PC-3 (cell line): ENCODE measurements around the gene ASB13.

ENCODE experiments used
- CTCF ChIP-seq: fragments of 300-600 bp; sonication (generic); conservative IDR thresholded peaks from 2 replicates; pipeline ENCODE4 v1.5.1; 2017; ENCODE audit warnings: antibody characterized with exemption, low read depth, mild to moderate bottlenecking, low read length
- EZH2 ChIP-seq: fragments of 300-600 bp; sonication (generic); IDR thresholded peaks from one replicate; pipeline ENCODE4 v1.6.1; 2017; ENCODE audit warnings: antibody characterized with exemption, mild to moderate bottlenecking, low read length; ENCODE audit not compliant: unreplicated experiment
- EZH2phosphoT487 ChIP-seq: fragments of 300-600 bp; sonication (generic); IDR thresholded peaks from 2 replicates; pipeline ENCODE4 v1.6.1; 2018; ENCODE audit warnings: mild to moderate bottlenecking, antibody characterized with exemption, low read length, borderline replicate concordance

- no peak for TF ChIP-seq EZH2
- TF ChIP-seq CTCF, result no peak
- TF ChIP-seq EZH2phosphoT487, result no peak
These were observed 50.3 kb downstream of the ASB13 start for GRCh38 chr10:5616046-5616445.
